Neural progenitor cell (in vitro differentiated cells): ENCODE results near the gene RELN.

Source experiments
- EZH2 ChIP-seq: fragments of 200-600 bp; sonication (generic); IDR thresholded peaks from 2 replicates; pipeline ENCODE4 v1.6.1; 2017; ENCODE audit warnings: antibody characterized with exemption, mild to moderate bottlenecking, moderate library complexity
- EZH2phosphoT487 ChIP-seq: fragments of 200-600 bp; sonication (generic); IDR thresholded peaks from 2 replicates; pipeline ENCODE4 v1.6.1; 2017; ENCODE audit warnings: antibody characterized with exemption
- TF ChIP-seq, protein P1 (sequence below): fragments of 200-600 bp; sonication (generic); IDR thresholded peaks from 2 replicates; pipeline ENCODE4 v1.5.1; 2017; ENCODE audit warnings: antibody characterized with exemption, mild to moderate bottlenecking

DNA sequence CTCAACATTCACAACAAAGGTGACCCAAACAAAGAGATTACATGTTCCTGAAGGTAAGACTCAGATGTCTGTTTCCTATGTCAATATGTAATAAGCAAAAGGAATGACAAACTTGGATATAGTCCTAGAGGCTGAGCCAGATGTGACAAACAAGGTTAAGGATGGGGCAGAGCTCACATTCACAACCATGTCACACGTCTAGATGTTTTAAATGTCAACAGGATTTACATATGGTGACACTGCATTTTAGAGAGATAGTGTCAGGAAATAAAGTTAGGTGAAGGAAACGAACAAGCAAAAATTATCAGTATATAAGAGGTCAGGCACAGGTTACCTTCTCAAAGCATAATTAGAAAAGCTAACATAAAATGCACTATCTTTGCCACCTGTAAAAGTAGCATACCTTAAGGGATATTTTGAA, 8.4 kb downstream of the RELN start:
- TF ChIP-seq, protein P1, sequence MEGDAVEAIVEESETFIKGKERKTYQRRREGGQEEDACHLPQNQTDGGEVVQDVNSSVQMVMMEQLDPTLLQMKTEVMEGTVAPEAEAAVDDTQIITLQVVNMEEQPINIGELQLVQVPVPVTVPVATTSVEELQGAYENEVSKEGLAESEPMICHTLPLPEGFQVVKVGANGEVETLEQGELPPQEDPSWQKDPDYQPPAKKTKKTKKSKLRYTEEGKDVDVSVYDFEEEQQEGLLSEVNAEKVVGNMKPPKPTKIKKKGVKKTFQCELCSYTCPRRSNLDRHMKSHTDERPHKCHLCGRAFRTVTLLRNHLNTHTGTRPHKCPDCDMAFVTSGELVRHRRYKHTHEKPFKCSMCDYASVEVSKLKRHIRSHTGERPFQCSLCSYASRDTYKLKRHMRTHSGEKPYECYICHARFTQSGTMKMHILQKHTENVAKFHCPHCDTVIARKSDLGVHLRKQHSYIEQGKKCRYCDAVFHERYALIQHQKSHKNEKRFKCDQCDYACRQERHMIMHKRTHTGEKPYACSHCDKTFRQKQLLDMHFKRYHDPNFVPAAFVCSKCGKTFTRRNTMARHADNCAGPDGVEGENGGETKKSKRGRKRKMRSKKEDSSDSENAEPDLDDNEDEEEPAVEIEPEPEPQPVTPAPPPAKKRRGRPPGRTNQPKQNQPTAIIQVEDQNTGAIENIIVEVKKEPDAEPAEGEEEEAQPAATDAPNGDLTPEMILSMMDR = no peak
- TF ChIP-seq EZH2phosphoT487 (no peak), EZH2 (no peak)
